Breast epithelium (tissue), 4 donors: ENCODE results near the gene TMEM254. TPM values are rescaled to one million over a fixed set of nuclear protein-coding genes. Genes with fewer than 3 reads are reported as not detected.
A peak's percentile ranks its signal among the peaks of the same experiment; 100 is the strongest.
"Not testable (repeated sequence)": the region's sequence is repeated elsewhere in the genome, so short reads cannot be mapped to it uniquely, and the experiment has no call there.

Experiments used
- DNase-seq, 2 donors: peaks; one replicate each; pipeline ENCODE4 v3.0.0-alpha.2; 2019; ENCODE audit warnings: low spot score in 2 of 2
- H3K27ac ChIP-seq, 2 donors: fragments of 200-600 bp; sonication (generic) in 1 of 2; one replicate each; pipeline ENCODE4 v1.5.1; 2016 to 2019; ENCODE audit warnings: mild to moderate bottlenecking in 1 of 2
- H3K27me3 ChIP-seq, 2 donors: fragments of 200-600 bp; sonication (generic) in 1 of 2; one replicate each; pipeline versions ENCODE4 v1.5.1 to v1.6.0; 2017 to 2019; ENCODE audit warnings: control low read depth in 1 of 2, mild to moderate bottlenecking in 1 of 2
- H3K36me3 ChIP-seq: fragments of 200-600 bp; one replicate; pipeline ENCODE4 v1.5.1; 2019
- H3K4me1 ChIP-seq, 2 donors: fragments of 200-600 bp; sonication (generic); one replicate each; pipeline ENCODE4 v1.5.1; 2016 to 2019; ENCODE audit warnings: control low read depth in 1 of 2
- H3K4me3 ChIP-seq, 3 donors: fragments of 200-600 bp; sonication (generic); 1 replicate in 2 of 3; 2 replicates in 1 of 3; pipeline ENCODE4 v1.5.1; 2016 to 2019; ENCODE audit warnings: mild to moderate bottlenecking in 3 of 3, moderate library complexity in 2 of 3
- H3K9me3 ChIP-seq, 2 donors: fragments of 200-600 bp; sonication (generic) in 1 of 2; one replicate each; pipeline ENCODE4 v1.5.1; 2016 to 2019; ENCODE audit warnings: control low read depth in 1 of 2
- POLR2A ChIP-seq: fragments of 450-650 bp; IDR thresholded peaks from one replicate; pipeline ENCODE4 v1.6.1; 2016; ENCODE audit warnings: antibody characterized with exemption, mild to moderate bottlenecking, moderate library complexity
- POLR2AphosphoS5 ChIP-seq, 3 donors: sonication (generic); formaldehyde crosslinking; IDR thresholded peaks; one replicate each; pipeline ENCODE4 v1.6.1; 2017; ENCODE audit warnings: antibody characterized with exemption in 3 of 3
- intact Hi-C: fragments of 100-400 bp; cut with DNase I; formaldehyde crosslinking; loops from one replicate; pipeline ENCODE4 v1.15.1; 2023; ENCODE audit warnings: low total_unique reads
- total RNA-seq, 3 donors: library from RNA; depleted of rRNA; stranded (reverse); fragments of >200 nt; gene quantifications; one replicate each; pipeline ENCODE4 v1.1.0, GENCODE V29; 2016
- TF ChIP-seq, protein P1 (sequence below), 3 donors: fragments of 450-650 bp; IDR thresholded peaks; one replicate each; pipeline ENCODE4 v1.5.1; 2016 to 2017; ENCODE audit warnings: antibody characterized with exemption in 3 of 3, mild to moderate bottlenecking in 3 of 3, moderate library complexity in 3 of 3

TMEM254 gene
- total RNA-seq, 3 donors from 2014 or later, result 13.3 to 29.7 (median 18.7) TPM

DNA sequence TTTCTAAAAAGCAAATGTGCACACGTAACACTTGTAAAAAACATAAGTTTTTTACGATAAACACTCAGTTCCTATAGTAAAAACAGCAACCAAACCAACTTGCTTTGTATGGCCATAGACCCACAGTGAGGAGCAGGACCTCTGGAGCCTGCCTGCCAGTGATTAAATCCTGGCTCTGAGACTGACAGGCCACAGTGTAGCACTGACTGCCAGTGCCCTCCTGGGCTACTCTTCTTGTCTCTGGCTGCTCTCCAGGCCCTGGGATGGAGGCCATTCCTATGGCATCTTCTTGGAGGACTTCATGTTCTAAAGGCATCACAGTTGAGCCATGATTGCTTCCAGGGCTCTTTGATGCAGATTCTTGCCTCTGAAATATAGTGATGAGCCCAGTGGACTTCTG is 22.7 kb upstream of the TMEM254 start:
- no peak for TF ChIP-seq POLR2A
- TF ChIP-seq POLR2AphosphoS5 (IDR thresholded peaks at IDR 0.05), result no peak
- TF ChIP-seq, protein P1, sequence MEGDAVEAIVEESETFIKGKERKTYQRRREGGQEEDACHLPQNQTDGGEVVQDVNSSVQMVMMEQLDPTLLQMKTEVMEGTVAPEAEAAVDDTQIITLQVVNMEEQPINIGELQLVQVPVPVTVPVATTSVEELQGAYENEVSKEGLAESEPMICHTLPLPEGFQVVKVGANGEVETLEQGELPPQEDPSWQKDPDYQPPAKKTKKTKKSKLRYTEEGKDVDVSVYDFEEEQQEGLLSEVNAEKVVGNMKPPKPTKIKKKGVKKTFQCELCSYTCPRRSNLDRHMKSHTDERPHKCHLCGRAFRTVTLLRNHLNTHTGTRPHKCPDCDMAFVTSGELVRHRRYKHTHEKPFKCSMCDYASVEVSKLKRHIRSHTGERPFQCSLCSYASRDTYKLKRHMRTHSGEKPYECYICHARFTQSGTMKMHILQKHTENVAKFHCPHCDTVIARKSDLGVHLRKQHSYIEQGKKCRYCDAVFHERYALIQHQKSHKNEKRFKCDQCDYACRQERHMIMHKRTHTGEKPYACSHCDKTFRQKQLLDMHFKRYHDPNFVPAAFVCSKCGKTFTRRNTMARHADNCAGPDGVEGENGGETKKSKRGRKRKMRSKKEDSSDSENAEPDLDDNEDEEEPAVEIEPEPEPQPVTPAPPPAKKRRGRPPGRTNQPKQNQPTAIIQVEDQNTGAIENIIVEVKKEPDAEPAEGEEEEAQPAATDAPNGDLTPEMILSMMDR (IDR thresholded peaks at IDR 0.05), result no peak
- intact Hi-C loops, result no loop called here
- no peaks in the 10 kb centered on the region for H3K4me1 ChIP-seq
- no peak for DNase-seq
- H3K27ac ChIP-seq, result no peak overlapping the region
- H3K9me3 ChIP-seq, result no peaks in the 10 kb centered on the region
- H3K27me3 ChIP-seq, result no peaks in the 10 kb centered on the region
- no peak overlapping the region for H3K4me3 ChIP-seq
- H3K36me3 ChIP-seq, result no peaks in the 10 kb centered on the region

DNA sequence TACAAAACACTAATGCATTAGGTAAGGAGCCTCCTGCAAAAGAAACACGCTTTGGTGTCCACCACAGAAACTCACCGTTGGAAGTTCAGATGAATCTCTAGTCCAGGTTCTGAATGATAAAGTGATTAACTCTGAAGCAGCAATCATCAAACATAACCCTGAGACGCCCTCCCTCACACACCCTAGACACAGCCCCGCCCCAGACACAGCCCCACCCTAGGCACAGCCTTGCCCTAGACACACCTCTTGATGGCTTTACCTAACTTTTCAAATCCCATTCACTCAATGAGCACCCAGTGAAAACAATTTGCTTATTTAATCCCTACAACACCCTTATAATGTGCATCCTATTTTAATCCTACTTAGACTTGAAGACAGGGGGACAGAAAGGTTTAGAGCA is 21.3 kb upstream of the TMEM254 start:
- no peaks in the 10 kb centered on the region for H3K9me3 ChIP-seq
- H3K4me3 ChIP-seq, result no peak overlapping the region
- intact Hi-C loops, result no loop called here
- H3K27me3 ChIP-seq, result no peaks in the 10 kb centered on the region
- no peak overlapping the region for H3K27ac ChIP-seq
- DNase-seq, result no peak
- H3K36me3 ChIP-seq, result no peaks in the 10 kb centered on the region
- TF ChIP-seq, protein P1 (IDR thresholded peaks at IDR 0.05), result no peak
- H3K4me1 ChIP-seq, result no peaks in the 10 kb centered on the region

DNA sequence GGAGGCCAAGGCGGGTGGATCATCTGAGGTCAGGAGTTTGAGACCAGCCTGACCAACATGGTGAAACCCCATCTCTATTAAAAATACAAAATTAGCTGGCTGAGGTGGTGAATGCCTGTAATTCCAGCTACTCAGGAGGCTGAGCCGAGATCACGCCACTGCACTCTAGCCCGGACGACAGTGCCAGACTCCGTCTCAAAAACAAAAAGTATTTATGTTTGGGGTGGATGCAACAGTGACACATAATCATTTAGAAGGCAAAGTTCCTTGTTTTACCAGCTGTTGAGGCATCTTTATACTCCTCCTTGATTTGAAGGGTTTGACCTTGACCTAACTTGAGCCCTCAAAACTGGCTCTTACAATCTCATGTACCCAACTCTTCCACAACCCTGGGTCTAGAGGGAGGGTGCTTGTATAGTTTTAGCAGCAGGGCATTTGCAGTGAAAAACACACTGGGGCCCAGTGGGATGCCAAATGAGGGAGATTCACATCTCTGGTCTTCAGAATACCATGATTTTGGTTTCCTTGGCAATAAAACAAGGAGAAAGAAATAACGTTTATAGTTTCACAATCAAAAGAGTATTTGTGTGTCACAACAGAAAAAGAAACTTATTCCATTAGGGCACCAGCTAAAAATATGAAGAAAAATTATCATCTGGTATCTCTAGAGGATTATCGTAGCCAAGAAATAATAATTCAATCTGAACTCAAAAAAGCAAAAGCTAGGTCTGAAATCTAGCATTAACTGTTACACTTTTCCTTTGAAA is 14.2 kb upstream of the TMEM254 start:
- H3K4me1 ChIP-seq, result no peaks in the 10 kb centered on the region
- peak overlapping the region in 1 of 2 donors; percentile 66 for H3K27ac ChIP-seq
- no peaks in the 10 kb centered on the region for H3K9me3 ChIP-seq
- intact Hi-C loops, result no loop called here
- TF ChIP-seq POLR2A (no peak), POLR2AphosphoS5 (IDR thresholded peaks at IDR 0.05) (no peak)
- TF ChIP-seq, protein P1 (IDR thresholded peaks at IDR 0.05), result no peak
- no peaks in the 10 kb centered on the region for H3K27me3 ChIP-seq
- no peak overlapping the region for H3K4me3 ChIP-seq
- no peak for DNase-seq
- no peaks in the 10 kb centered on the region for H3K36me3 ChIP-seq

DNA sequence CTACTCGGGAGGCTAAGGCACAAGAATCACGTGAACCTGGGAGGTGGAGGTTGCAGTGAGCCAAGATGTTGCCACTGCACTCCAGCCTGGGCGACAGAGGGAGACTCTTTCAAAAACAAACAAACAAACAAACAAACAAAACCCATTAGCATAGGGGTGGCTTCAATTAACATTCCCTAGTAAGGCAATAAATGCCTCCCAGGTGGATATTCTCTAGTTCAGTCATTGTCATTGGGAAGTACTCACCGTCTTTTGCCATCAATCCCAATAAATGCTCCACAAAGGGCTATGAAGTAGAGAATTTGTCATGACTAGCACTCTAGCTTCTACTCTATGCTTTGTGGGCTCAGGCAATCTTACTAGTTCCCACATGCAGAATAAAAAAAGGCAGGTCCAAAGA is 11.7 kb upstream of the TMEM254 start:
- H3K9me3 ChIP-seq, result no peaks in the 10 kb centered on the region
- H3K4me3 ChIP-seq, result no peak overlapping the region
- no peak for TF ChIP-seq POLR2AphosphoS5 (IDR thresholded peaks at IDR 0.05)
- TF ChIP-seq, protein P1 (IDR thresholded peaks at IDR 0.05), result no peak
- TF ChIP-seq POLR2A, result no peak
- H3K27me3 ChIP-seq, result no peaks in the 10 kb centered on the region
- no peak for DNase-seq
- H3K36me3 ChIP-seq, result no peaks in the 10 kb centered on the region
- H3K4me1 ChIP-seq, result no peaks in the 10 kb centered on the region
- intact Hi-C loops, result no loop called here
- H3K27ac ChIP-seq, result no peak overlapping the region

DNA sequence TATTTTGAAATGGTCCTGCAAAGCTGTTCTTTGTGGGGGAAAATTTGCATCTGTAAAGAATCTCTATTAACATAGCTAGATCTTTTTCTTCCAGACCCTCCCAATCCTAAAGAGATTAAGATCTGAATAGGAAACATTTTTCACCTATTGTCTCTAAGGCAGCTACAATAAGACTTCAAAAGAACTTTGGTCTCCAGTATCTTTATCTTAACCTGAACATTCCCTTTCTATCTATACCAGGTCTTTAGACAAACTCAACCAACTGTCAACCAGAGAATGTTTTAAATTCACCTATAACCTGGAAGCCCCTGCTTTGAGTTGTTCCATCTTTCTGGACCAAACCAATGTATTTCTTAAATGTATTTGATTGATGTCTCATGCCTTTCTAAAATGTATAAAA is 10.6 kb upstream of the TMEM254 start:
- H3K36me3 ChIP-seq, intact Hi-C loops, H3K4me1 ChIP-seq, H3K9me3 ChIP-seq, DNase-seq, H3K27me3 ChIP-seq, H3K27ac ChIP-seq, H3K4me3 ChIP-seq: not testable (repeated sequence)
